Measurements from ENCODE around the gene THOC6. TPM values are rescaled to one million over a fixed set of nuclear protein-coding genes. Genes with fewer than 3 reads are reported as not detected.

Gene THOC6
- total and polyA plus RNA-seq, 9 of the 15 experiments (the other 6 are each of a cell fraction or from before 2014, with no cell fraction given), result 2.5 to 65.4 (median 42.3) TPM

- TF ChIP-seq ZNF511 (CRISPR knock-in tag; IDR thresholded peaks at IDR 0.05) (no peak), FOXK2 (conservative IDR thresholded peaks at IDR 0.05 in 1 of 2, IDR thresholded peaks at IDR 0.05 in 1 of 2; ENCODE audit: low read depth in 2 of 2) (no peak), POLR2A (conservative IDR thresholded peaks at IDR 0.05) (peak; percentile 90), HEY1 (CRISPR knock-in tag; IDR thresholded peaks at IDR 0.05; ENCODE audit: borderline replicate concordance) (no peak), SREBF1 (IDR thresholded peaks at IDR 0.05; ENCODE audit: borderline replicate concordance, low read depth, low read length) (no peak), SAP30 (IDR thresholded peaks at IDR 0.05; ENCODE audit: borderline replicate concordance, insufficient read depth, low read depth, low read length, poor library complexity, severe bottlenecking) (peak; percentile 57), MYC (IDR thresholded peaks at IDR 0.05; ENCODE audit: low read depth, low read length) (peak; percentile 56), MYC (CRISPR knock-in tag; IDR thresholded peaks at IDR 0.05; ENCODE audit: borderline replicate concordance, low read depth) (no peak), RBM39 (optimal IDR thresholded peaks at IDR 0.05; ENCODE audit: low read depth, low read length) (no peak), ZNF589 (CRISPR knock-in tag; IDR thresholded peaks at IDR 0.05; ENCODE audit: low read depth) (no peak), ZNF311 (CRISPR knock-in tag; IDR thresholded peaks at IDR 0.05) (no peak), NFYB (IDR thresholded peaks at IDR 0.05; ENCODE audit: extremely low read depth, insufficient read length) (no peak), BRD4 (IDR thresholded peaks at IDR 0.05) (no peak), PHF8 (IDR thresholded peaks at IDR 0.05; ENCODE audit: borderline replicate concordance, low read length) (peak; percentile 78; the same call in 1 of the 2 replicates), MAFG (tag; conservative IDR thresholded peaks at IDR 0.05) (no peak), EHMT2 (IDR thresholded peaks at IDR 0.05) (no peak), NELFE (IDR thresholded peaks at IDR 0.05; ENCODE audit: insufficient read depth, insufficient read length) (no peak)
- TF ChIP-seq, protein P1, sequence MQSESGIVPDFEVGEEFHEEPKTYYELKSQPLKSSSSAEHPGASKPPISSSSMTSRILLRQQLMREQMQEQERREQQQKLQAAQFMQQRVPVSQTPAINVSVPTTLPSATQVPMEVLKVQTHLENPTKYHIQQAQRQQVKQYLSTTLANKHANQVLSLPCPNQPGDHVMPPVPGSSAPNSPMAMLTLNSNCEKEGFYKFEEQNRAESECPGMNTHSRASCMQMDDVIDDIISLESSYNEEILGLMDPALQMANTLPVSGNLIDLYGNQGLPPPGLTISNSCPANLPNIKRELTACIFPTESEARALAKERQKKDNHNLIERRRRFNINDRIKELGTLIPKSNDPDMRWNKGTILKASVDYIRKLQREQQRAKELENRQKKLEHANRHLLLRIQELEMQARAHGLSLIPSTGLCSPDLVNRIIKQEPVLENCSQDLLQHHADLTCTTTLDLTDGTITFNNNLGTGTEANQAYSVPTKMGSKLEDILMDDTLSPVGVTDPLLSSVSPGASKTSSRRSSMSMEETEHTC (IDR thresholded peaks at IDR 0.05), result no peak
- TF ChIP-seq, protein P2, sequence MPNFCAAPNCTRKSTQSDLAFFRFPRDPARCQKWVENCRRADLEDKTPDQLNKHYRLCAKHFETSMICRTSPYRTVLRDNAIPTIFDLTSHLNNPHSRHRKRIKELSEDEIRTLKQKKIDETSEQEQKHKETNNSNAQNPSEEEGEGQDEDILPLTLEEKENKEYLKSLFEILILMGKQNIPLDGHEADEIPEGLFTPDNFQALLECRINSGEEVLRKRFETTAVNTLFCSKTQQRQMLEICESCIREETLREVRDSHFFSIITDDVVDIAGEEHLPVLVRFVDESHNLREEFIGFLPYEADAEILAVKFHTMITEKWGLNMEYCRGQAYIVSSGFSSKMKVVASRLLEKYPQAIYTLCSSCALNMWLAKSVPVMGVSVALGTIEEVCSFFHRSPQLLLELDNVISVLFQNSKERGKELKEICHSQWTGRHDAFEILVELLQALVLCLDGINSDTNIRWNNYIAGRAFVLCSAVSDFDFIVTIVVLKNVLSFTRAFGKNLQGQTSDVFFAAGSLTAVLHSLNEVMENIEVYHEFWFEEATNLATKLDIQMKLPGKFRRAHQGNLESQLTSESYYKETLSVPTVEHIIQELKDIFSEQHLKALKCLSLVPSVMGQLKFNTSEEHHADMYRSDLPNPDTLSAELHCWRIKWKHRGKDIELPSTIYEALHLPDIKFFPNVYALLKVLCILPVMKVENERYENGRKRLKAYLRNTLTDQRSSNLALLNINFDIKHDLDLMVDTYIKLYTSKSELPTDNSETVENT (CRISPR knock-in tag; IDR thresholded peaks at IDR 0.05), result no peak; the same call in 1 of the 2 replicates
- TF ChIP-seq, protein P3, sequence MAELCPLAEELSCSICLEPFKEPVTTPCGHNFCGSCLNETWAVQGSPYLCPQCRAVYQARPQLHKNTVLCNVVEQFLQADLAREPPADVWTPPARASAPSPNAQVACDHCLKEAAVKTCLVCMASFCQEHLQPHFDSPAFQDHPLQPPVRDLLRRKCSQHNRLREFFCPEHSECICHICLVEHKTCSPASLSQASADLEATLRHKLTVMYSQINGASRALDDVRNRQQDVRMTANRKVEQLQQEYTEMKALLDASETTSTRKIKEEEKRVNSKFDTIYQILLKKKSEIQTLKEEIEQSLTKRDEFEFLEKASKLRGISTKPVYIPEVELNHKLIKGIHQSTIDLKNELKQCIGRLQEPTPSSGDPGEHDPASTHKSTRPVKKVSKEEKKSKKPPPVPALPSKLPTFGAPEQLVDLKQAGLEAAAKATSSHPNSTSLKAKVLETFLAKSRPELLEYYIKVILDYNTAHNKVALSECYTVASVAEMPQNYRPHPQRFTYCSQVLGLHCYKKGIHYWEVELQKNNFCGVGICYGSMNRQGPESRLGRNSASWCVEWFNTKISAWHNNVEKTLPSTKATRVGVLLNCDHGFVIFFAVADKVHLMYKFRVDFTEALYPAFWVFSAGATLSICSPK (IDR thresholded peaks at IDR 0.05; ENCODE audit: borderline replicate concordance), result no peak
These were observed 3.6 kb upstream of the THOC6 start, which contains the start of gene TNFRSF12A (continued) for GRCh38 chr16:3020247-3020603.

Data from K562 (cell line).